ENCODE measurements around the gene NRM.

DNA sequence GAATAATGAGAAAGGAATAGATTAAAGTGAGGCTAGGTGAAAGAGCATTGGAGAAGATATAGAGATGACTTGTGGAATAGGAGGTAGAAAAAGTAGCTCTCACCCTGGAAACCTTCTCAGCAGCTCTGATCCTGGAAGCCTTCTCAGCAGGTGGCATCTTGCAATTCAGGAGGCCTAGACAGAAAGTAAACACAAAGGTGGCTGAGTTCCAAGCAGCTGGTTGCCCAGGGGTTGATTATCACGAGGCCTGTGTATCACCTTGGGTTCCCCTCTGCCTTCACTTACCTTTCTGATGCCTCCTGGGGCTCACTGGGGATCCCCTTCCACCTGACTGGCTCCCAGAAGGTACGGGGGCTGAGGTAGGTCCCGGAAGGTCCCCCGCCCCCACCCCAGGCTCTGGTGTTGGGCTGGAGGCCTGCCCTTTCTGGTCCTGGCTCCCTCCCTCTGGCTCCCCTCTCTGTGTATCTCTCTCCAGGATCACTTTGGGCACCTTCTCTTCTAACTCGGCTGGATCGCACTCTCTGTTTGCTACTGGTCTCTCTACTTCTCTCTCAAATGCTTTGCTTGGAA, 16.6 kb upstream of the NRM start:
- TF ChIP-seq, protein P1, sequence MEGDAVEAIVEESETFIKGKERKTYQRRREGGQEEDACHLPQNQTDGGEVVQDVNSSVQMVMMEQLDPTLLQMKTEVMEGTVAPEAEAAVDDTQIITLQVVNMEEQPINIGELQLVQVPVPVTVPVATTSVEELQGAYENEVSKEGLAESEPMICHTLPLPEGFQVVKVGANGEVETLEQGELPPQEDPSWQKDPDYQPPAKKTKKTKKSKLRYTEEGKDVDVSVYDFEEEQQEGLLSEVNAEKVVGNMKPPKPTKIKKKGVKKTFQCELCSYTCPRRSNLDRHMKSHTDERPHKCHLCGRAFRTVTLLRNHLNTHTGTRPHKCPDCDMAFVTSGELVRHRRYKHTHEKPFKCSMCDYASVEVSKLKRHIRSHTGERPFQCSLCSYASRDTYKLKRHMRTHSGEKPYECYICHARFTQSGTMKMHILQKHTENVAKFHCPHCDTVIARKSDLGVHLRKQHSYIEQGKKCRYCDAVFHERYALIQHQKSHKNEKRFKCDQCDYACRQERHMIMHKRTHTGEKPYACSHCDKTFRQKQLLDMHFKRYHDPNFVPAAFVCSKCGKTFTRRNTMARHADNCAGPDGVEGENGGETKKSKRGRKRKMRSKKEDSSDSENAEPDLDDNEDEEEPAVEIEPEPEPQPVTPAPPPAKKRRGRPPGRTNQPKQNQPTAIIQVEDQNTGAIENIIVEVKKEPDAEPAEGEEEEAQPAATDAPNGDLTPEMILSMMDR (IDR thresholded peaks at IDR 0.05) = no peak
- TF ChIP-seq POLR2A (IDR thresholded peaks at IDR 0.05) = no peak

Measured in body of pancreas (tissue), 4 donors.